Smooth muscle cell of trachea (primary cell): ENCODE measurements around the gene PSORS1C1. TPM values are rescaled to one million over a fixed set of nuclear protein-coding genes. Genes with fewer than 3 reads are reported as not detected.

Source experiments
- total RNA-seq: library from RNA; depleted of rRNA; stranded (reverse); fragments of >200 nt; gene quantifications from 2 replicates; pipeline ENCODE4 v1.2.1, GENCODE V29; 2014

The PSORS1C1 gene, protein sequence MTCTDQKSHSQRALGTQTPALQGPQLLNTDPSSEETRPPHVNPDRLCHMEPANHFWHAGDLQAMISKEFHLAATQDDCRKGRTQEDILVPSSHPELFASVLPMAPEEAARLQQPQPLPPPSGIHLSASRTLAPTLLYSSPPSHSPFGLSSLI
- 0.29 and 0.99 TPM in 2 replicates for total RNA-seq

DNA sequence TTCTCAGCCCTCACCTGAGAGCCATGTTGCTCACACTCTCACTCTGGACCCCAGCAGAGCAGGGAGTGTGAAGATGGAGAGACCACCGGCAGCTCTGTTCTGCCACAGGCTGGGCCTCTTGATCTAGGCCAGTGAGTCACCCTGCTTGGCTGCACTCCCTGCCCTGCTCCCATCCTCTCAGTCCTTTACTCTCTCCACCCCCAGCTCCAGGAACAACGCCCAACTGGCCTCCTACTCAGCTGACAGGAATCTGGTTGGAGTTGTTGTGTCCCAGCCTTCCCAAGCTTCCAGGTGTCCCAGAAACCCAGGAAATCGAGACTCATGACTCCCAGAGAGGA lies at the start of gene PSORS1C1:
Gene PSORS1C1 (plus strand): TSS at position 260 of the 338 bp plus-strand sequence. CDS start 14,833 bp downstream, outside the sequence.

GRCh38 chr6:31112478-31112877 lies 2.1 kb upstream of the PSORS1C1 start, which contains the start of gene C6orf15:
Gene C6orf15, minus strand, starts transcription at chr6:31112575. Its CDS starts 20 bp downstream, at chr6:31112555.

DNA sequence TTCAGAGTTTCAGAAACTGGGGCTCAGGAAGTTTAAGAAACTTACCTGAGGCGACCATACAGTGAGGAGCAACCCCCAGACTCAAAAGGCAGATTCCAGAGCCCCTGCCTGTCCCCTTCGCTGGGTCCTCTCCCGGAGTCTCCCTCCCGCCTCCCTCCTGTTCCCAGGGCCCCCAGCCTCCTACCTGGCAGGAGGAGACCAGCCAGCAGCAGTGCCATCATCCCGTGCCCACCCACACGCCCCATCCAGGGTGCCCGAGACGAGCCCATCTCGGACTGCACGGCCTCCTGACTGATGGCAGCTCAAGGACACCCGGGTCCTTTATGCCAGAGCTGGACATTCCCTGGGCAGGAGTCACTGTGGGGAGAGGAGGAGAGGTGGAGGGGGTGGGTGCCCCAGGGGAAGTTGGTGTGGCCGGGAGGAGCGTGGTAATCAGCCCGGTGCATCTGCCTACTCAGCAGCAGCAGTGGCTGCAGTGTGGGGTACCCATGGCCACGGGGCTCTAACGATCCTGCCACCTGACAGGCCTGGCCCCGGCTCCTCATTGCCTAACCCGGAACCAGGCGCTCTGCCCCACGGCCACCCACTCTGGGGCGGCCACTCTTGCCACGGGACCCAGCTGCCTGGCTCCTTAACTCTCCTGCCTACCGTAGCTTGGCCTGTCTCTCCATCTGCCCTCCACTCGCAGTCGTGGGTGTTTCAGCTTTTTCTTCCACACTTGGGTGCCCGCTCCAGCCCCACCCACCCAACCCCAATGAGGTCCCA lies 5.7 kb downstream of the PSORS1C1 start, which contains the start of gene CDSN:
Gene CDSN (minus strand): TSS at position 296 of the 765 bp plus-strand sequence. CDS start 27 bp downstream, at position 269.

GRCh38 chr6:31138982-31139381 lies 24.4 kb downstream of the PSORS1C1 start, which contains the start of gene PSORS1C2:
Gene PSORS1C2, minus strand, starts transcription at chr6:31139066. Its CDS starts 40 bp downstream, at chr6:31139026.

GRCh38 chr6:31157513-31158139 lies 43.0 kb downstream of the PSORS1C1 start, which contains the start of gene CCHCR1:
Gene CCHCR1, minus strand, starts transcription at chr6:31157802. Its CDS starts 202 bp downstream, at chr6:31157600.

DNA sequence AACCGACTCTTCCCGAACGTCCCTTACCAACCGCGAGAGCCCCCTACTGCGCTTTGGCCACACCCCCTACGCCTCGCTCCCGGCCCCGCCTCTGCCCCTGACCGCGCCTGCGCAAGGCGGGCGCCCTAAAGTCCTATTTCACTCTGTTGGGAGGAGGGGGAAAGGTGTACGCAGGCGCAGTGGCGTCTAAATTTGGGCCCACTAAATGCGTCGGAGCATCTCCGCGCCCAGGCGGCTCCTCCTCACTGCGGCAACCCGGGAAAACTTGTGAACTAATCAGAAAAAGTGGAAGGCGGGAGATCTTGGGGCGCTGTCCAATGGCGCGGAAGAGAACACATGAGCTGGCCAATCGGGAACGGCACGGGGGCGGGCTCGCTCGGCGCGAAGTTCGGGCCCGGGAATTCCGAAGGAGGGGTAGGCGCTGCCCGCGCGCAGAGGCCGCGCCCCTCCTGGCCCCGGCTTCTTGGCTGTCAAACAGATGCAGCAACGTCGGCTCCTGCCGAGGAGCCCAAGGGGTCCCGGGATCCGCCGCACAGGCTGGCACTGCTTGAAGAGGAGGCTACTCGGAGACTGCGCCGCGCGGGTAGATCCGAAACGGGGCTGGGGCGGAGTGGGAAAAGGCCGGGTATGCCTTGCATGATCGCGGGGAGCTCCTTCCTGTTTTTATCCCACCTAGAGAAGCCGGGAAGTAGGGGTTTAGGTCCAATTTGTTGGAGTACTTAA lies 43.7 kb downstream of the PSORS1C1 start, which contains the start of gene TCF19:
Gene TCF19 (plus strand): TSS at position 450 of the 723 bp plus-strand sequence. CDS start 881 bp downstream, outside the sequence.

DNA sequence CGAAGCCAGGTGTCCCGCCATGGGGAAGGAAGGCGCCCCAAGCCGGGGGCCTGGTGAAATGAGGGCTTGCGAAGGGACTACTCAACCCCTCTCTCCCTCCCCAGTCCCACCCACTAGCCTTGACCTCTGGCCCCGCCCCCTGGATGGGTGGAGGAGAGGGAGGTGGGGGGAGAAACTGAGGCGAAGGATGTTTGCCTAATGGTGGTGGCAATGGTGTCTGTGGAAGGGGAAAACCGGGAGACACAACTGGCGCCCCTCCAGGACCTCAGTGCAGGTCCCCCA lies 55.9 kb downstream of the PSORS1C1 start, which contains the start of gene POU5F1:
Gene POU5F1 (minus strand): TSS at position 83 of the 282 bp plus-strand sequence. CDS start 62 bp downstream, at position 21.

Other genes with a start within 250 kb of the PSORS1C1 start
- gene DDR1, start 230.3 kb upstream of the PSORS1C1 start, total RNA-seq = 10.6 and 26.8 TPM in 2 replicates
- gene GTF2H4, start 206.6 kb upstream of the PSORS1C1 start, total RNA-seq = 8.8 and 9.6 TPM in 2 replicates
- gene VARS2, start 200.6 kb upstream of the PSORS1C1 start, total RNA-seq = 17.0 and 24.3 TPM in 2 replicates
- not detected in 2 replicates for gene SFTA2, start 182.6 kb upstream of the PSORS1C1 start, total RNA-seq
- not detected in 2 replicates for gene MUCL3, start 173.8 kb upstream of the PSORS1C1 start, total RNA-seq
- not detected in 2 replicates for gene MUC21, start 131.1 kb upstream of the PSORS1C1 start, total RNA-seq
- gene MUC22, start 104.3 kb upstream of the PSORS1C1 start, total RNA-seq = under 0.01 TPM in 1 of 2 replicates, not detected in the other
- gene C6orf15, start 2.2 kb upstream of the PSORS1C1 start, total RNA-seq = not detected in 2 replicates
- not detected in 2 replicates for gene CDSN, start 5.6 kb downstream of the PSORS1C1 start, total RNA-seq
- gene PSORS1C2, start 24.3 kb downstream of the PSORS1C1 start, total RNA-seq = not detected in 2 replicates
- gene CCHCR1, start 43.0 kb downstream of the PSORS1C1 start, total RNA-seq = 20.2 and 22.0 TPM in 2 replicates
- gene TCF19, start 43.8 kb downstream of the PSORS1C1 start, total RNA-seq = 4.5 and 23.1 TPM in 2 replicates
- gene POU5F1, start 55.9 kb downstream of the PSORS1C1 start, total RNA-seq = 0.33 TPM in 1 of 2 replicates, not detected in the other
- gene HLA-C, start 157.3 kb downstream of the PSORS1C1 start, total RNA-seq = 318 and 398 TPM in 2 replicates
- 301 and 427 TPM in 2 replicates for gene HLA-B, start 242.4 kb downstream of the PSORS1C1 start, total RNA-seq